ENCODE data around the gene RASSF4.

- TF ChIP-seq PRDM1 (tag by site-specific recombination; IDR thresholded peaks at IDR 0.05) (no peak), ZNF248 (tag by site-specific recombination; IDR thresholded peaks at IDR 0.05) (no peak), CTCF (tag by site-specific recombination; IDR thresholded peaks at IDR 0.05) (no peak), ELK4 (IDR thresholded peaks at IDR 0.05; ENCODE audit: borderline replicate concordance, low read depth, low read length) (no peak), YY1 (tag by site-specific recombination; IDR thresholded peaks at IDR 0.05) (no peak)
Observed at GRCh38 chr10:45001381-45002148, 42.0 kb downstream of the RASSF4 start.
